Cardiac muscle cell (in vitro differentiated cells and primary cell): ENCODE results near the gene NDRG2. TPM values are rescaled to one million over a fixed set of nuclear protein-coding genes. Genes with fewer than 3 reads are reported as not detected.
A peak's percentile ranks its signal among the peaks of the same experiment; 100 is the strongest.

Experiments used
- DNase-seq, 2 donors: peaks; one replicate each; pipeline versions ENCODE4 v3.0.0 to v3.0.0-alpha.2; 2010 to 2017; ENCODE audit warnings: low read depth in 1 of 2, low spot score in 1 of 2
- H3K27ac ChIP-seq: fragments of 200-600 bp; sonication (generic); 2 replicates; pipeline ENCODE4 v1.5.1; 2016
- H3K27me3 ChIP-seq: fragments of 200-600 bp; sonication (generic); 2 replicates; pipeline ENCODE4 v1.6.0; 2016; ENCODE audit warnings: control low read depth
- H3K36me3 ChIP-seq: fragments of 200-600 bp; sonication (generic); 2 replicates; pipeline ENCODE4 v1.5.1; 2016; ENCODE audit warnings: control low read depth
- H3K4me1 ChIP-seq: fragments of 200-600 bp; sonication (generic); 2 replicates; pipeline ENCODE4 v1.8.1; 2017; ENCODE audit warnings: low read depth, mild to moderate bottlenecking, mixed run types
- H3K4me3 ChIP-seq: fragments of 200-600 bp; sonication (generic); 2 replicates; pipeline ENCODE4 v1.5.1; 2016; ENCODE audit warnings: mild to moderate bottlenecking
- H3K9me3 ChIP-seq: fragments of 200-600 bp; sonication (generic); 2 replicates; pipeline ENCODE4 v1.5.1; 2017; ENCODE audit warnings: low read depth, mild to moderate bottlenecking, control low read depth
- CTCF ChIP-seq: IDR thresholded peaks from 2 replicates; pipeline ENCODE4 v1.5.1; 2012; ENCODE audit warnings: low read depth, mild to moderate bottlenecking, low read length
- polyA plus RNA-seq: library from polyadenylated mRNA; unstranded; fragments of >200 nt; fragmentation: Nextera tagmentation; extraction: Ambion mirVana; gene quantifications from 2 replicates; pipeline ENCODE4 v1.2.1, GENCODE V29; 2016
- total RNA-seq: library from RNA; depleted of rRNA; stranded (reverse); fragments of >200 nt; gene quantifications from 2 replicates; pipeline ENCODE4 v1.2.3, GENCODE V29; 2016

Gene NDRG2
- total and polyA plus RNA-seq, 2 experiments from 2014 or later: 218 to 423 TPM

- no peaks in the 10 kb centered on the region for H3K27me3 ChIP-seq
- no peak for DNase-seq
- H3K36me3 ChIP-seq: peaks cover 23% of the 10 kb centered on the region
- H3K4me1 ChIP-seq: peaks cover 35% of the 10 kb centered on the region
- no peaks in the 10 kb centered on the region for H3K9me3 ChIP-seq
- no peak for TF ChIP-seq CTCF
- no peak overlapping the region for H3K27ac ChIP-seq
- no peak overlapping the region for H3K4me3 ChIP-seq
Measured at GRCh38 chr14:21022686-21023085, 2.2 kb downstream of the NDRG2 start.

GRCh38 chr14:21020977-21021545, 3.8 kb downstream of the NDRG2 start:
- TF ChIP-seq CTCF: no peak
- no peaks in the 10 kb centered on the region for H3K9me3 ChIP-seq
- H3K4me1 ChIP-seq: peaks cover 18% of the 10 kb centered on the region
- no peaks in the 10 kb centered on the region for H3K27me3 ChIP-seq
- peaks cover 26% of the 10 kb centered on the region for H3K36me3 ChIP-seq
- no peak for DNase-seq
- H3K27ac ChIP-seq: no peak overlapping the region
- no peak overlapping the region for H3K4me3 ChIP-seq

GRCh38 chr14:21019366-21019765, 5.5 kb downstream of the NDRG2 start:
- Histone ChIP-seq H3K9me3 (no peaks in the 10 kb centered on the region), H3K27ac (no peak overlapping the region), H3K36me3 (peaks cover 26% of the 10 kb centered on the region), H3K4me3 (no peak overlapping the region), H3K27me3 (no peaks in the 10 kb centered on the region), H3K4me1 (peaks cover 20% of the 10 kb centered on the region)
- no peak for DNase-seq
- no peak for TF ChIP-seq CTCF

- TF ChIP-seq CTCF: no peak
- Histone ChIP-seq H3K4me1 (peaks cover 17% of the 10 kb centered on the region), H3K36me3 (peaks cover 26% of the 10 kb centered on the region), H3K27me3 (no peaks in the 10 kb centered on the region), H3K27ac (no peak overlapping the region), H3K4me3 (no peak overlapping the region), H3K9me3 (no peaks in the 10 kb centered on the region)
- no peak for DNase-seq
Measured at GRCh38 chr14:21018781-21019180, 6.1 kb downstream of the NDRG2 start.

DNA sequence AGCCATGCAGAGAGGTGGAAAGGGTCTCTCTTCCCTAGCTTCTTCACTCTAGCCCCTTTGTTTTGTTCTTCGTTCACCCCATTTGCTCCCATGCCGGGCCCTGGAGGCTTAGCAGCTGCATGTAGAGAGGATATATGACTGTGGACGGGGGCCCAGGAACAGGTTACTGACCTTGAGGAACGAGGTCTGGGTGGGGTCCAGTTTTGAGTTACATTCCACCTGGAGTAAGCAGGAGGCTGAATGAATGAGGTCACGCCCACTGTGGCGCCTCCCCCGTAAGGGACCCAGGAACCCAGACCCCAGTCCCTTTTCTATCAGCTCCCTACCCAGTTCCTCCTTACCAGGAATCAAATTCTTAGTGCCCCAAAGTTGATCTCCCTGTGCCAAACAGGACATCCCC, 6.6 kb downstream of the NDRG2 start:
- Histone ChIP-seq H3K27me3 (no peaks in the 10 kb centered on the region), H3K27ac (peak overlapping the region; percentile 48), H3K4me3 (no peak overlapping the region), H3K36me3 (peaks cover 26% of the 10 kb centered on the region), H3K4me1 (peaks cover 12% of the 10 kb centered on the region), H3K9me3 (no peaks in the 10 kb centered on the region)
- no peak for TF ChIP-seq CTCF
- no peak for DNase-seq
